ENCODE measurements around the gene FHL2.

FHL2 gene

DNA sequence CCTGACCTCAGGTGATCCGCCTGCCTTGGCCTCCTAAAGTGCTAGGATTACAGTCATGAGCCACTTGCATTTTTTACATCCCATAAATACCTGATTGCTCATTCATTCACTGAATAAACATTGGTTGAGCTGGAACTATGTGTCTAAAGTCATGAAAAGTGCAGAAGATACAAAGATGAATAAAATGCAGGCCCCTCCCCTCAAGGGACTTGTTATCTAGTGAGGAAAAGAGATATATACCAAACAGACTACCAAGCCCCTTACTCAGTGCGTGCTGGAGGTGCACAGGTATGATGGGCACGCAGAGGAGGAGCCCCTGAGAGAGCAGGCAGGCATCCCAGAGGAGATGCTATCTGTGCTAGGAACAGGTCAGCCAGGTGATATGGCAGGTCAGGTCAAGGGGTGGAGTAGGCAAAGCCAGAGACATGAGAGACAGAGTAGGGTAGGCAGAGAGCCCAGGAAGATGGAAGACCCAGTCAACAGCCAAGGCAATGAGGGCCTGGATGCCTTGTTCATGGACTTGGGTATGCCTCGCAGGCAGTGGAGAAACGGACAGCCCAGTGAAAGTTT lies 7.7 kb downstream of the FHL2 start:
- TF ChIP-seq MYC (IDR thresholded peaks at IDR 0.05; ENCODE audit: low read depth, low read length), result no peak
- TF ChIP-seq, protein P1, sequence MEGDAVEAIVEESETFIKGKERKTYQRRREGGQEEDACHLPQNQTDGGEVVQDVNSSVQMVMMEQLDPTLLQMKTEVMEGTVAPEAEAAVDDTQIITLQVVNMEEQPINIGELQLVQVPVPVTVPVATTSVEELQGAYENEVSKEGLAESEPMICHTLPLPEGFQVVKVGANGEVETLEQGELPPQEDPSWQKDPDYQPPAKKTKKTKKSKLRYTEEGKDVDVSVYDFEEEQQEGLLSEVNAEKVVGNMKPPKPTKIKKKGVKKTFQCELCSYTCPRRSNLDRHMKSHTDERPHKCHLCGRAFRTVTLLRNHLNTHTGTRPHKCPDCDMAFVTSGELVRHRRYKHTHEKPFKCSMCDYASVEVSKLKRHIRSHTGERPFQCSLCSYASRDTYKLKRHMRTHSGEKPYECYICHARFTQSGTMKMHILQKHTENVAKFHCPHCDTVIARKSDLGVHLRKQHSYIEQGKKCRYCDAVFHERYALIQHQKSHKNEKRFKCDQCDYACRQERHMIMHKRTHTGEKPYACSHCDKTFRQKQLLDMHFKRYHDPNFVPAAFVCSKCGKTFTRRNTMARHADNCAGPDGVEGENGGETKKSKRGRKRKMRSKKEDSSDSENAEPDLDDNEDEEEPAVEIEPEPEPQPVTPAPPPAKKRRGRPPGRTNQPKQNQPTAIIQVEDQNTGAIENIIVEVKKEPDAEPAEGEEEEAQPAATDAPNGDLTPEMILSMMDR (IDR thresholded peaks at IDR 0.05; ENCODE audit: low read depth, low read length), result no peak
- TF ChIP-seq POLR2A (IDR thresholded peaks at IDR 0.05; ENCODE audit: extremely low read depth, insufficient read length), result no peak
- TF ChIP-seq, protein P2, sequence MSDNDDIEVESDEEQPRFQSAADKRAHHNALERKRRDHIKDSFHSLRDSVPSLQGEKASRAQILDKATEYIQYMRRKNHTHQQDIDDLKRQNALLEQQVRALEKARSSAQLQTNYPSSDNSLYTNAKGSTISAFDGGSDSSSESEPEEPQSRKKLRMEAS (IDR thresholded peaks at IDR 0.05; ENCODE audit: low read depth, low read length), result no peak
- no peak for DNase-seq (ENCODE audit: low read depth)
- no peak overlapping the region for H3K4me3 ChIP-seq (ENCODE audit: low read depth, low read length)

DNA sequence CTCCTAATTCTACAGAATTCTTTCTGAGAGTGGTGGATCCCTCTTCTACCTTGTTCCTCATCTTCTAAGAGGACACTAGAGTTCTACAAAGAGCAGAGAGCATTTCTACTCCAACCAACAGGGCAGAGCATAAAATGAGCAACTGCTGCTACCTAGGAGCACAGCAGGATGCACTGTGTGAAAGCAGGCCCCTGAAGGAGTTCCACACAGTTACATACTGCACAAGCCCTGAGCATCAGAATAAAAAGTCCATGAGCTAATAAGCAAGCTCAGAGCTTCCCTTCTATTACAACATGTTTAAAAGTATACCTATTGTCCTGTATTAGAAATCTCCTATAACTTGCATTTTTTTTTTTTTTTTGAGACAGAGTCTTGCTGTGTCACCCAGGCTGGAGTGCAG lies 8.4 kb downstream of the FHL2 start:
- H3K4me3 ChIP-seq (ENCODE audit: low read depth, low read length), result no peak overlapping the region
- TF ChIP-seq, protein P1 (IDR thresholded peaks at IDR 0.05; ENCODE audit: low read depth, low read length), result no peak
- TF ChIP-seq POLR2A (IDR thresholded peaks at IDR 0.05; ENCODE audit: extremely low read depth, insufficient read length), result no peak
- no peak for TF ChIP-seq MYC (IDR thresholded peaks at IDR 0.05; ENCODE audit: low read depth, low read length)
- TF ChIP-seq, protein P2 (IDR thresholded peaks at IDR 0.05; ENCODE audit: low read depth, low read length), result no peak
- DNase-seq (ENCODE audit: low read depth), result no peak

DNA sequence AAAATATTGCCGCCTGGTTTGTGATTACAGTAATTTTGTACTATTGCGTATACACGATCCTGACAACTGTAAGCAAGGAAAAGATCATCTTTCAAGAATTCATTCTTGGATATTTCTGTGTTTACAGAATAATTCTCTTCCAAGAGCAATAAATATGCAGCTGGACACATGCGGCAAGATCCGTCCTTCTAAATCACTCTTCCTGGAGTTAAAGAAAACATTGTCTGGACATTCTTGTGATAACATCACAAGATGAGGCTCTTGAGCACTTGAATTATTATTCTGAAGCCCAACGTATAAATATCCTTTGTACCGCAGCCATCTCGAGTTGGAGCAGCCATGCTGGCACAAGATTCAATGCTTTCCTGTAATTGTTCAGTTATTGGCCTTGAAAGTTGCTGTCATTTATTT lies 9.9 kb downstream of the FHL2 start:
- no peak for DNase-seq (ENCODE audit: low read depth)
- no peak for TF ChIP-seq MYC (IDR thresholded peaks at IDR 0.05; ENCODE audit: low read depth, low read length)
- no peak for TF ChIP-seq POLR2A (IDR thresholded peaks at IDR 0.05; ENCODE audit: extremely low read depth, insufficient read length)
- TF ChIP-seq, protein P2 (IDR thresholded peaks at IDR 0.05; ENCODE audit: low read depth, low read length), result no peak
- TF ChIP-seq, protein P1 (IDR thresholded peaks at IDR 0.05; ENCODE audit: low read depth, low read length), result no peak
- no peak overlapping the region for H3K4me3 ChIP-seq (ENCODE audit: low read depth, low read length)

DNA sequence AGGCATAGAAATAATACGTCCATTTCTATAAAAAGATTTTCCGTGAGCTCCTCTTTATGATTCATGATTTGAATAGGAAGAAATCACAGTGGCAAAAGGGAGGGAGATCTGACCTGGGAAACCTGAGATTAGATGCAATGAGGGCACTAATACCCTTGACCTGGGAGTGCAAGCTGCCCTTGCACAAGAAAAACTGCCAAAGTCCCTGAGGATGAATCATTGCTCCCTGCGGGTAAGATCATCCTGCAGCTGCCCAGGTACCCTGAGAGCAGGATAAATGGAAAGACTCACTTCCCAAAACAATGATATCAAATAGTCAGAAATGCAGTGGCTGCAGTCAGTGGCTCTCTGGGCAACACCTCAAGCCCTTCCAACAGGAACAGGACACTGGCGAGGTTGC lies 11.6 kb downstream of the FHL2 start:
- H3K4me3 ChIP-seq (ENCODE audit: low read depth, low read length), result no peak overlapping the region
- no peak for DNase-seq (ENCODE audit: low read depth)
- TF ChIP-seq, protein P2 (IDR thresholded peaks at IDR 0.05; ENCODE audit: low read depth, low read length), result no peak
- TF ChIP-seq, protein P1 (IDR thresholded peaks at IDR 0.05; ENCODE audit: low read depth, low read length), result no peak
- TF ChIP-seq MYC (IDR thresholded peaks at IDR 0.05; ENCODE audit: low read depth, low read length), result no peak
- TF ChIP-seq POLR2A (IDR thresholded peaks at IDR 0.05; ENCODE audit: extremely low read depth, insufficient read length), result no peak

DNA sequence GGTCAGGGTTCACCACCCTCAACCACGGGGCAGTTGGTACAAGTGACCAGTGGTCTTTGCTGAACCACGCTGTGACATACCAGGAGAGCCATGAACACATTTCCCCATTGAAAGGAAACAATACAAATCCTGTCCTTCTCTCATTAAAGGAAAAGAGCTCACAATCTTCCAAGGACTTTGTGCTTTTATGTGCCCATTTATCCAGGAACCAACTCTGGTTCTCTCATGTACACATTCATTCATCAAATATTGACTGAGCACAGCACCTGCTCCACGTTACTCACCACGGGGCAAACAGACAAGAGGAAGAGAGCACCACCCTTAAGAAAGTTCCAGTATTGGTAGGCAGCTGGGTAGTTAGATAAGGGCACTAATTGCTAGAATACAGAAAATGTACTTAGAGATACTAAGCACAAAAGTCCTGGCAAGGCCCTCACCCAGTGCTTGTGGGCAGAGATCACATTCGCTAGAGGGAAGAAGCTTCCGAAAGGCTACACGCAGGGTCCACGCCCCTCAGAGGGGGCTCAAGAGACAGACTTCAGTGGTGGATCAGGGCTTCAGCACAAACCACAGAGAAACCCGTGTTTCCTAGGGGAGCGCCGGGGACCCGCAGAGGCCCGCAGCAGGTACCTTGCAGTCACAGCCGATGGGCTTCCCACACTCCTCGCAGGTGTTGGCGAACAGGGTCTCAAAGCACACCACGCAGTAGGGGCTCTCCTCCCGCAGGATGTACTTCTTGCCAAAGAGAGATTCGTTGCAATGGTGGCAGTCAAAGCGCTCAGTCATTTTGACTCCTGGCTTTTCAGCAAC lies 12.9 kb downstream of the FHL2 start:
- DNase-seq (ENCODE audit: low read depth), result no peak
- TF ChIP-seq, protein P1 (IDR thresholded peaks at IDR 0.05; ENCODE audit: low read depth, low read length), result no peak
- TF ChIP-seq, protein P2 (IDR thresholded peaks at IDR 0.05; ENCODE audit: low read depth, low read length), result no peak
- no peak for TF ChIP-seq POLR2A (IDR thresholded peaks at IDR 0.05; ENCODE audit: extremely low read depth, insufficient read length)
- no peak for TF ChIP-seq MYC (IDR thresholded peaks at IDR 0.05; ENCODE audit: low read depth, low read length)
- no peak overlapping the region for H3K4me3 ChIP-seq (ENCODE audit: low read depth, low read length)

All from NB4 (cell line).